CD4-positive, alpha-beta T cell treated with Interleukin-6 at 100 ng/mL for 8 hours (primary cell): ENCODE results near the gene HOXD10.

Experiments used
- DNase-seq: peaks from one replicate; pipeline ENCODE4 v3.0.0-alpha.2; 2020; ENCODE audit warnings: mixed read lengths, low spot score

HOXD10 gene

GRCh38 chr2:176123411-176124109 is 7.0 kb downstream of the HOXD10 start:
- DNase-seq, result no peak

- no peak for DNase-seq
These were observed 7.8 kb downstream of the HOXD10 start for GRCh38 chr2:176124110-176124946.

- DNase-seq, result no peak
These were observed 8.6 kb downstream of the HOXD10 start for GRCh38 chr2:176124947-176125771.

DNA sequence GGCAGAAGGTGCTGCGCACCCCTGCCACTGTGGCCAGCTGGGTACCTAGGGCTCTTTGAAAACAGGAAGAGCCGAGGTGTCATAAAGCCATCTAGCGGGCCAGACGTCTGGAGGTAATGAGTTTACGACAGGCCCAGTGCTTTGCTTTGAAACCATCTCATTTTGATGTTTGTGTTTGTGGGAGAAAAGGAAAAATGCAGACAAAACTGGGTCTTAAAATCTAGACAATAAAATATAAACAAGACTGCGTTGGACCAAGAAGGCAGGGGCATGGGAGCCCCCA is 9.1 kb downstream of the HOXD10 start:
- no peak for DNase-seq

DNA sequence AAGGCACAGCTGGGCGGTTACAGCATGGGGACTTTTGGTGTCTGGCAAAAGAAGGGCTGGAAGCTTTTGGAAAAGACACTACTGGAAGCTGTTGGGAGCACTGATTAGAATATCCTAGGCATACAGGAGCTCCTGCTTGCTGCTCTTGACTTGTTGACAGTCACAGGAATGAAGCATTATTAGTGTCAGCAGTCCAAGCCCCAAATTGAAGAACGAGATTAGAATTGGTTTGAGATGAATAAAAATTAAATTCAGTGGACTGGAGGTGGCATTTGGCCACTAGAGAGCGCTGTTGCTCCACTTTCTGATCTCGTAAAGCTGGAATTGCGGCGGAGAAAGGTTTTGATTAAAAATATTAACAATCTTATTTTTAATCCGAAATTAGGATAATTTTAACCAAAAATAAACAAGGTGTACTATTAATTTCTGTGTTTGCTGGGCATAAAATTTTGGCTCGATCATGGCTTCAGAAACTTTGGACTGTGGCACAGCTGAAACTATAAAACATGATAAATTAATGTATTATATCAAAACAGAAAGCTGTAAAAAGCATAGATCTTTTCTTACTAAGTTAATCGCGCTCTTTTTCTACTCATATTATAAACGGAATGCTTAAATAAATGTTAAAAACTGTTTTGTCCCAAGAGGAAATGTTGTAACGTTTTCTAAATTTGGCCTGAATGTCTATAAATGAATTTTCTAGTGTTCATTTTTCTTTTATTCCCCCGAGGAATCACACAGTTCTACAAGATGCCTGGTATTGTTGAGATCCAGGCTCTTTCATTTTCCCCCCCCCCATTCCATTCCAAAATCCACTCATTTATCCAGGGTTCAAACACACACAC is 10.6 kb downstream of the HOXD10 start:
- peak; percentile 54 for DNase-seq

GRCh38 chr2:176127774-176128072 is 11.1 kb downstream of the HOXD10 start:
- no peak for DNase-seq

- DNase-seq, result no peak
These were observed 11.8 kb downstream of the HOXD10 start for GRCh38 chr2:176128172-176128981.

GRCh38 chr2:176128982-176129796 is 12.6 kb downstream of the HOXD10 start, which contains the start of gene HOXD8:
Gene HOXD8 (plus strand): TSS chr2:176129705. CDS start chr2:176130367, 662 bp downstream.
- DNase-seq, result no peak

DNA sequence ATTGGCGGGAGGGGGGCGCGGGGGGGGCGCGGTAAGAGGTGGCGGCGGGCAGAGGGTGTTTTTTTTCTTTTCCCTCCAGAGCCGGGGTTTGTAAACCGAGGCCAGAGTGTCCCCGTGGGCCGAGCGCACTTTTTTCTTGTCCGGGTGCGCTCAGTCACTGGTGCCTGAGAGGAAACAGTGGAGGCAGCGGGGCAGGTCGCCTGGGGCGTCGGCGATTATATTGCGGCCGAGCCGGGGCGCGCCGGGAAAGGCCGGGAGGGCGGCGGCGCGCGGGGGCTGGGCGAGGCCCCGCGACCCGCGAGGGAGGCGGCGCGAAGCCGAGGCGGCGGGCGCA is 13.2 kb downstream of the HOXD10 start:
- DNase-seq, result no peak

DNA sequence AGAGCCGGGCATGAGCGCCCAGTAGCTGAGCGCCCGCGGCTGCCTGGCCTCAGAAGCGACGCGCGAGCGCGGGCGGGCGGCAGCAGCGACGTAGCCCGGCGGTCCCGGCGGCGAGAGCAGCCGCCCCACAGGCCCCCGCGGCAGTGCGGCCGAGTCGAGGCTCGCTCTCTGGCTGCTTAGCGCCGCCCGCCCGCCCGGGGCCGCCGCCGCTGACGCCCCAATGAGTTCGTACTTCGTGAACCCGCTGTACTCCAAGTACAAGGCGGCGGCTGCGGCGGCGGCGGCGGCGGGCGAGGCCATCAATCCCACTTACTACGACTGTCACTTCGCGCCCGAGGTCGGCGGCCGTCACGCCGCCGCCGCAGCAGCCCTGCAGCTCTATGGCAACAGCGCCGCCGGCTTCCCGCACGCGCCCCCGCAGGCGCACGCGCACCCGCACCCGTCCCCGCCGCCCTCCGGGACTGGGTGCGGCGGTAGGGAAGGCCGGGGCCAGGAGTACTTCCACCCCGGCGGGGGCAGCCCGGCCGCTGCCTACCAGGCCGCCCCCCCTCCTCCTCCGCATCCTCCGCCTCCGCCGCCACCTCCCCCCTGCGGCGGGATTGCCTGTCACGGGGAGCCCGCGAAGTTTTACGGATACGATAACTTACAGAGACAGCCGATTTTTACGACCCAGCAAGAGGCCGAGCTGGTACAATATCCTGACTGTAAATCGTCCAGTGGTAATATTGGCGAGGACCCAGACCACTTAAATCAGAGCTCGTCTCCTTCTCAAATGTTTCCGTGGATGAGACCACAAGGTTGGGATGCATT is 13.8 kb downstream of the HOXD10 start:
- no peak for DNase-seq

DNA sequence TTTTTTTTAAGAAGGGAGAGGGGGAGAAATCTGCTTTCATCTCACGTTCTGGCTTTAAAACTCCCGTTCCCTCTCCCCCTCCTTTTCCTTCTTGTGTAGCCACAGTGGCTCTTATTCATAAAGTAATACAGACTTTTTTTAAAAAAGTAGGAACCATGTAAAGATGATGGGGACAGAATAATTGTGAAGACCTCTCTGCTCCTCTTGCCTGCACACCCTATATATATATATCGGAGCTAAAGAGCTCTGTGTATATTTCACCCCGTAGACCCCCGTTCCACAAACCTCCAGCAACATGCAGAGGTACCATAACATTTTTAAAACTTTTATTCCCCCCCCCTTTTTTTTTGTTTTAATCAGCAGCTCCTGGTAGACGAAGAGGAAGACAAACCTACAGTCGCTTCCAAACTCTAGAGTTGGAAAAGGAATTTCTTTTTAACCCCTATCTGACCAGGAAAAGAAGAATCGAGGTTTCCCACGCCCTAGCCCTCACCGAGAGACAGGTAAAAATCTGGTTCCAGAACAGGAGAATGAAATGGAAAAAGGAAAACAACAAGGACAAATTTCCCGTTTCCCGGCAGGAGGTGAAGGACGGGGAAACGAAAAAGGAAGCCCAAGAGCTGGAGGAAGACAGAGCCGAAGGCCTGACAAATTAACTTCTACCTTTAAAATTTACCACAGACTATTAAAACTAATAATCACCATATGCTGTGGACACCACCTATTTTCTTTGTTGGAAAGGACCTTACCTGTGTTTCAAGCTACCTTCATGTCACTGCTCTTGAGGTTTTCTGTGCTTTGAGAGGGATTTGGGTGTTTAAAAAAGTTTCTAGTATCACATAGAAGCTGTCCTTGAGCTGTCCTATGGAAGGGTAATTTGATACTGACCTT is 14.6 kb downstream of the HOXD10 start:
- no peak for DNase-seq

- DNase-seq, result no peak
These were observed 15.2 kb downstream of the HOXD10 start for GRCh38 chr2:176131848-176132158.

- no peak for DNase-seq
These were observed 15.9 kb downstream of the HOXD10 start for GRCh38 chr2:176132205-176133171.

- no peak for DNase-seq
These were observed 16.8 kb downstream of the HOXD10 start for GRCh38 chr2:176133389-176133788.

DNA sequence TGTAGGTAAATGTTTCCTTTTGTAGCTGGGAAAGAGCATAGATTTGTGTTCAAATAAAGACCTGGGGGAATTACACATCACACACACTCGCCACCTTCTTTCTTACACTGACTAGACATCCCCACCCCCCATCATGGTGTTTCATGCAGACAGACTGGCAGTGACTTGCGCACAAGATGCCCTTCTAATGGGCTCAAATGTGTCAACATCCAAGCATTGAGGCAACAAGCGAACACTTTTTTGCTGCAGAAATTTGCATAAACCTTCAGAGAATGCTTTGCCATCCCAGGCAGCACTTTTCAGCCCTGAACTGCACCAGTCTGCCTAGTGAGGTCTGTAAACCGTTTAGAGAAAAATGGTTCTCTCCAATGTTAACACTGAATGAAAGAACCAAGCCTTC is 17.5 kb downstream of the HOXD10 start:
- no peak for DNase-seq

DNA sequence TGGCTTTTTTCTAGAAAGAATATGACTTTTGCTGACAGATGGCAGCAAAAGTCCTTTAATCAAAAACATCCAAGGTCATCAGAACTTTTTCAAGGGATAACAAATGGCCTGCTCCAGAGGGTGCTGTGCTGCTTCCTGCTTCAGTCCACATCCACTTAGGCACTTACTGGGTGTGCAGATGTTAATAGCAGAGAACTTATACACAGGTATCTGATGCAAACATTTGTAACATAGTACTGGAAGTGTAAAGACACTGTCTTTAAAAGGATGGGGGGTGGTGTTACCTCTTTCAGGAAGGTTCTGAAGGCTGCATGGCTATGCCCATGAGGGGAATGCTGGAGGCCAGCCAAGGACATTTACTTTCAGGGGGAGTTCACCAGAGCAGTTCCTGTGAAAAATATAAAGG is 18.5 kb downstream of the HOXD10 start:
- no peak for DNase-seq
